H1 (cell line): Measurements from ENCODE around the gene KIF15. TPM values are rescaled to one million over a fixed set of nuclear protein-coding genes. Genes with fewer than 3 reads are reported as not detected.

ENCODE experiments used
- CTCF ChIA-PET: fragments of 300-600 bp; sonication (Branson Sonifier 250); formaldehyde crosslinking; loops from one replicate; lab custom pipeline; 2021; ENCODE audit not compliant: partially characterized antibody; lab: Charles Lee
- POLR2A ChIA-PET: fragments of 300-600 bp; sonication (Branson Sonifier 250); formaldehyde crosslinking; loops from one replicate; lab custom pipeline; 2021; ENCODE audit warnings: inconsistent platforms; ENCODE audit not compliant: partially characterized antibody; lab: Charles Lee
- DNase-seq, 2 experiments: peaks; one replicate each; pipeline versions ENCODE4 v3.0.0 to v3.0.0-alpha.2; 2010 to 2022; ENCODE audit warnings: low spot score in 2 of 2, low read depth in 1 of 2, mixed read lengths in 1 of 2
- FAIRE-seq: peaks from 2 replicates; lab custom pipeline; 2011; peaks lifted over from hg19 to GRCh38; lab: Jason Lieb, UNC
- H2AFZ ChIP-seq: 2 replicates; pipeline ENCODE4 v1.8.1; 2012; ENCODE audit warnings: low read length, inconsistent platforms
- H2AK5ac ChIP-seq: 2 replicates; pipeline ENCODE4 v1.6.1; 2013; ENCODE audit warnings: low read depth, low read length
- H2BK120ac ChIP-seq: replicated peaks from 2 replicates; pipeline ENCODE3; 2013; ENCODE audit warnings: low read depth, low read length, inconsistent platforms
- H2BK12ac ChIP-seq: 2 replicates; pipeline ENCODE4 v1.6.1; 2013; ENCODE audit warnings: low read depth, low read length
- H2BK15ac ChIP-seq: 2 replicates; pipeline ENCODE4 v1.6.1; 2013; ENCODE audit warnings: low read length
- H2BK20ac ChIP-seq: 2 replicates; pipeline ENCODE4 v1.6.1; 2013; ENCODE audit warnings: low read length
- H2BK5ac ChIP-seq: 2 replicates; pipeline ENCODE4 v1.6.1; 2013; ENCODE audit warnings: low read depth, low read length
- H3K14ac ChIP-seq: 2 replicates; pipeline ENCODE4 v1.6.1; 2013; ENCODE audit warnings: inconsistent platforms; ENCODE audit not compliant: insufficient read length
- H3K18ac ChIP-seq: 2 replicates; pipeline ENCODE4 v1.6.1; 2013; ENCODE audit warnings: low read length; ENCODE audit errors: extremely low read depth
- H3K23ac ChIP-seq: 2 replicates; pipeline ENCODE4 v1.6.1; 2013; ENCODE audit warnings: inconsistent platforms; ENCODE audit not compliant: insufficient read length
- H3K23me2 ChIP-seq: 2 replicates; pipeline ENCODE4 v1.6.1; 2013; ENCODE audit warnings: low read depth, low read length
- H3K27ac ChIP-seq: 2 replicates; pipeline ENCODE4 v1.6.1; 2011; ENCODE audit warnings: low read depth, low read length, inconsistent platforms
- H3K27me3 ChIP-seq, 4 experiments: replicated peaks in 1 of 4; 1 replicate in 1 of 4; 2 replicates in 3 of 4; pipeline versions ENCODE4 v1.6.1 to v1.8.1; 2011 to 2013; ENCODE audit warnings: low read length in 3 of 4, mild to moderate bottlenecking in 3 of 4, inconsistent platforms in 2 of 4, mixed read lengths in 2 of 4, moderate library complexity in 1 of 4; ENCODE audit not compliant: control insufficient read depth in 3 of 4, insufficient read depth in 3 of 4; ENCODE audit errors: extremely low read depth in 1 of 4
- H3K36me3 ChIP-seq, 4 experiments: 2 replicates each; pipeline versions ENCODE4 v1.6.1 to v1.8.1; 2011 to 2013; ENCODE audit warnings: mild to moderate bottlenecking in 4 of 4, low read length in 3 of 4, moderate library complexity in 2 of 4, control low read depth in 1 of 4, inconsistent platforms in 1 of 4; ENCODE audit not compliant: insufficient read depth in 4 of 4, control insufficient read depth in 2 of 4
- H3K4ac ChIP-seq: replicated peaks from 2 replicates; pipeline ENCODE3; 2013; ENCODE audit warnings: low read length, low read depth, mixed read lengths, inconsistent platforms; ENCODE audit not compliant: insufficient read length
- H3K4me1 ChIP-seq, 4 experiments: replicated peaks in 1 of 4; 1 replicate in 1 of 4; 2 replicates in 3 of 4; pipeline versions ENCODE4 v1.6.1 to v1.8.1; 2011 to 2013; ENCODE audit warnings: low read length in 3 of 4, inconsistent platforms in 2 of 4, mixed read lengths in 1 of 4; ENCODE audit not compliant: insufficient read depth in 4 of 4, control insufficient read depth in 3 of 4
- H3K4me2 ChIP-seq, 2 experiments: 2 replicates each; pipeline versions ENCODE4 v1.6.1 to v1.8.1; 2011 to 2013; ENCODE audit warnings: low read depth in 2 of 2, low read length in 2 of 2, control low read depth in 1 of 2, inconsistent platforms in 1 of 2, mild to moderate bottlenecking in 1 of 2; ENCODE audit not compliant: insufficient read depth in 1 of 2
- H3K4me3 ChIP-seq, 4 experiments: fragments of 200-600, 300-600 bp in 1 of 4; sonication (generic), shearing (Covaris generic), sonication (Bioruptor Twin) in 1 of 4; 2 replicates each; pipeline versions ENCODE4 v1.5.1 to v1.8.1; 2011 to 2016; ENCODE audit warnings: low read length in 4 of 4, low read depth in 3 of 4, control low read depth in 2 of 4, inconsistent platforms in 2 of 4, mild to moderate bottlenecking in 2 of 4, mixed read lengths in 1 of 4, moderate library complexity in 1 of 4; ENCODE audit not compliant: insufficient read depth in 2 of 4; ENCODE audit errors: extremely low read depth in 1 of 4
- H3K56ac ChIP-seq: replicated peaks from 2 replicates; pipeline ENCODE3; 2013; ENCODE audit warnings: low read depth, mild to moderate bottlenecking, mixed read lengths, low read length, inconsistent platforms; ENCODE audit not compliant: insufficient read length
- H3K79me1 ChIP-seq: 2 replicates; pipeline ENCODE4 v1.6.1; 2013; ENCODE audit warnings: low read depth, low read length, control low read depth
- H3K79me2 ChIP-seq, 2 experiments: 2 replicates each; pipeline versions ENCODE4 v1.6.1 to v1.8.1; 2012 to 2013; ENCODE audit warnings: low read length in 2 of 2, mild to moderate bottlenecking in 2 of 2, inconsistent platforms in 1 of 2; ENCODE audit not compliant: insufficient read depth in 2 of 2, control insufficient read depth in 1 of 2
- H3K9ac ChIP-seq, 4 experiments: replicated peaks in 1 of 4; 1 replicate in 1 of 4; 2 replicates in 3 of 4; pipeline versions ENCODE4 v1.6.1 to v1.8.1; 2011 to 2013; ENCODE audit warnings: low read depth in 3 of 4, low read length in 3 of 4, control low read depth in 2 of 4, mild to moderate bottlenecking in 2 of 4, moderate library complexity in 2 of 4, inconsistent platforms in 1 of 4; ENCODE audit errors: extremely low read depth in 1 of 4
- H3K9me3 ChIP-seq, 2 experiments: 2 replicates each; pipeline versions ENCODE4 v1.6.1 to v1.8.1; 2012 to 2013; ENCODE audit warnings: mild to moderate bottlenecking in 2 of 2, moderate library complexity in 2 of 2, control low read depth in 1 of 2, inconsistent platforms in 1 of 2, low read depth in 1 of 2, low read length in 1 of 2, mixed read lengths in 1 of 2; ENCODE audit not compliant: insufficient read depth in 2 of 2
- H4K20me1 ChIP-seq, 2 experiments: replicated peaks in 1 of 2; 2 replicates each; pipeline versions ENCODE3 to v1.8.1; 2011 to 2013; ENCODE audit warnings: inconsistent platforms in 2 of 2, low read length in 2 of 2, mild to moderate bottlenecking in 1 of 2; ENCODE audit not compliant: insufficient read depth in 2 of 2, control insufficient read depth in 1 of 2
- H4K5ac ChIP-seq: 2 replicates; pipeline ENCODE4 v1.6.1; 2013; ENCODE audit warnings: low read length, low read depth, mixed read lengths, inconsistent platforms; ENCODE audit not compliant: insufficient read length
- H4K8ac ChIP-seq: 2 replicates; pipeline ENCODE4 v1.8.0; 2013; ENCODE audit warnings: mild to moderate bottlenecking, moderate library complexity, low read length, inconsistent platforms; ENCODE audit not compliant: insufficient read depth; ENCODE audit errors: extremely low read depth
- H4K91ac ChIP-seq: replicated peaks from 2 replicates; pipeline ENCODE3; 2013; ENCODE audit warnings: low read length, mixed read lengths, inconsistent platforms; ENCODE audit not compliant: insufficient read length
- CHD1 ChIP-seq: IDR thresholded peaks from 2 replicates; pipeline ENCODE4 v1.6.1; 2012; ENCODE audit warnings: low read depth, low read length, improper control_type of control experiment
- EZH2 ChIP-seq: fragments of 200-600 bp; sonication (generic); IDR thresholded peaks from 2 replicates; pipeline ENCODE4 v1.7.1; 2012; ENCODE audit warnings: low read depth, mild to moderate bottlenecking, moderate library complexity, low read length, inconsistent platforms; ENCODE audit not compliant: severe bottlenecking
- HDAC6 ChIP-seq: IDR thresholded peaks from one replicate; pipeline ENCODE4 v1.7.1; 2012; ENCODE audit warnings: low read depth, mild to moderate bottlenecking, inconsistent platforms, low read length, moderate library complexity
- MAX ChIP-seq: IDR thresholded peaks from 2 replicates; pipeline ENCODE4 v1.6.1; 2012; ENCODE audit warnings: inconsistent platforms
- NANOG ChIP-seq: IDR thresholded peaks from 2 replicates; pipeline ENCODE4 v1.6.1; 2011; ENCODE audit warnings: low read length, low read depth, mild to moderate bottlenecking, inconsistent platforms; ENCODE audit not compliant: insufficient read depth, poor library complexity, severe bottlenecking
- RAD21 ChIP-seq, 2 experiments: IDR thresholded peaks in 1 of 2; conservative IDR thresholded peaks in 1 of 2; 2 replicates each; pipeline ENCODE4 v1.6.1; 2011; ENCODE audit warnings: low read depth in 2 of 2, low read length in 2 of 2, improper control_type of control experiment in 1 of 2, inconsistent platforms in 1 of 2, mild to moderate bottlenecking in 1 of 2, moderate library complexity in 1 of 2
- SAP30 ChIP-seq: fragments of 300-600 bp; sonication (generic); IDR thresholded peaks from 2 replicates; pipeline ENCODE4 v1.7.1; 2012; ENCODE audit warnings: low read length, moderate library complexity, mild to moderate bottlenecking, inconsistent platforms; ENCODE audit not compliant: insufficient read depth, insufficient replicate concordance
- SRF ChIP-seq: IDR thresholded peaks from 2 replicates; pipeline ENCODE4 v1.6.1; 2011; ENCODE audit warnings: mild to moderate bottlenecking, low read depth, low read length, moderate library complexity
- TCF12 ChIP-seq: IDR thresholded peaks from 2 replicates; pipeline ENCODE4 v1.6.1; 2011; ENCODE audit warnings: low read depth, mild to moderate bottlenecking, low read length
- USF2 ChIP-seq: IDR thresholded peaks from 2 replicates; pipeline ENCODE4 v1.6.1; 2011; ENCODE audit warnings: low read length, improper control_type of control experiment
- WGBS, 2 experiments: shearing (Covaris generic) in 1 of 2; methylation state at CpG; one replicate each; pipeline versions ENCODE4 v1.1.6 to v1.1.7; 2013 to 2015; ENCODE audit warnings: low lambda C conversion rate in 2 of 2, mixed read lengths in 2 of 2, inconsistent platforms in 1 of 2, low coverage in 1 of 2, missing lambda C conversion rate in 1 of 2; ENCODE audit not compliant: insufficient replicate concordance in 2 of 2, insufficient coverage in 1 of 2, insufficient read length in 1 of 2; ENCODE audit errors: extremely low coverage in 1 of 2, missing lambda C conversion rate in 1 of 2; 5-methylcytosine and 5-hydroxymethylcytosine counted together
- polyA plus RNA-seq, 7 experiments: library from polyadenylated mRNA; depleted of rRNA in 3 of 7; stranded (reverse) in 5 of 7; unstranded in 2 of 7; fragments of >200 nt in 5 of 7; fragments of 200-250 nt in 2 of 7; gene quantifications; 1 replicate in 5 of 7; 2 replicates in 1 of 7; 4 replicates in 1 of 7; pipeline versions ENCODE4 v1.2.1 to v1.2.3, GENCODE V29; 2011 to 2013; ENCODE audit warnings: missing spikeins in 2 of 7, mixed read lengths in 2 of 7
- total RNA-seq: library from RNA; stranded (reverse); fragmentation: NEBNext Ultra II Directional; extraction: Animal tissue kit (Norgen Biotek cat#: 25700); gene quantifications from 2 replicates; pipeline ENCODE4 v1.2.1, GENCODE V29; 2021

KIF15 gene
- total and polyA plus RNA-seq, 2 of the 8 experiments (the other 6 are each of a cell fraction or from before 2014, with no cell fraction given), result 4.2 to 25.5 TPM

GRCh38 chr3:44803298-44803697 lies 41.7 kb downstream of the KIF15 start:
- H3K4me2 ChIP-seq, result no peak overlapping the region
- no peak overlapping the region for H3K4ac ChIP-seq
- H3K27ac ChIP-seq, result no peak overlapping the region
- no peak overlapping the region for H4K8ac ChIP-seq
- no peak overlapping the region for H3K23ac ChIP-seq
- no peaks in the 10 kb centered on the region for H3K79me2 ChIP-seq
- no peak overlapping the region for H4K5ac ChIP-seq
- no peaks in the 10 kb centered on the region for H3K4me1 ChIP-seq
- POLR2A ChIA-PET, result no interaction called here
- no peak overlapping the region for H2BK12ac ChIP-seq
- no peak overlapping the region for H3K4me3 ChIP-seq
- H4K20me1 ChIP-seq, result no peaks in the 10 kb centered on the region
- CTCF ChIA-PET, result no interaction called here
- FAIRE-seq (no peak), DNase-seq (no peak)
- H2BK15ac ChIP-seq, result no peak overlapping the region
- H2AFZ ChIP-seq, result no peak overlapping the region
- peaks cover 7 to 64% (median 29%) of the 10 kb centered on the region in 4 experiments for H3K36me3 ChIP-seq
- no peak overlapping the region for H2AK5ac ChIP-seq
- no peak overlapping the region for H4K91ac ChIP-seq
- no peak for TF ChIP-seq RAD21 (IDR thresholded peaks at IDR 0.05 in 1 of 2, conservative IDR thresholded peaks at IDR 0.05 in 1 of 2; ENCODE audit: low read depth in 2 of 2, low read length in 2 of 2)
- TF ChIP-seq TCF12, result no peak
- no peak for TF ChIP-seq HDAC6
- TF ChIP-seq NANOG, result no peak
- TF ChIP-seq MAX, result no peak
- no peak for TF ChIP-seq EZH2
- TF ChIP-seq SRF, result no peak
- no peak for TF ChIP-seq USF2
- TF ChIP-seq SAP30, result no peak
- no peak for TF ChIP-seq CHD1
- TF ChIP-seq, all 59 proteins: peak for 0
- Histone ChIP-seq H2BK5ac (no peak overlapping the region), H2BK120ac (no peak overlapping the region), H3K79me1 (no peaks in the 10 kb centered on the region), H3K14ac (no peak overlapping the region), H3K9me3 (no peaks in the 10 kb centered on the region), H3K18ac (no peak overlapping the region), H3K27me3 (no peaks in the 10 kb centered on the region), H3K56ac (no peak overlapping the region), H2BK20ac (no peak overlapping the region), H3K9ac (no peak overlapping the region), H3K23me2 (no peaks in the 10 kb centered on the region)
- WGBS, 2 experiments, result 91% methylated on average over 2 of the region's 2 CpGs; no CpG with 5 or more reads in 1 of the 2 experiments
